Stimulated activated effector memory CD8-positive, alpha-beta T cell treated with anti-CD3 and anti-CD28 coated beads, Interleukin-12 subunit alpha, Interleukin-12 subunit beta, amount 100 ng/mL, for 72 hours (primary cell): ENCODE results near the gene BTBD9.
"Not testable (repeated sequence)": the region's sequence is repeated elsewhere in the genome, so short reads cannot be mapped to it uniquely, and the experiment has no call there.

Experiments used
- ATAC-seq: fragments of 150-1000 bp; cut with Tn5 transposase; 2 replicates; pipeline ENCODE4 v1.10.0; 2021
- DNase-seq, 2 donors: peaks; one replicate each; pipeline ENCODE4 v3.0.0; 2021 to 2022; ENCODE audit warnings: low spot score in 2 of 2
- H3K27ac Mint-ChIP-seq: one replicate; pipeline ENCODE4 v1.8.0; 2022; ENCODE audit warnings: mild to moderate bottlenecking, mixed read lengths
- H3K36me3 Mint-ChIP-seq: one replicate; pipeline ENCODE4 v1.8.0; 2022; ENCODE audit warnings: mild to moderate bottlenecking, mixed read lengths
- H3K4me1 Mint-ChIP-seq: one replicate; pipeline ENCODE4 v1.8.0; 2022; ENCODE audit warnings: mixed read lengths
- H3K4me3 Mint-ChIP-seq: one replicate; pipeline ENCODE4 v1.8.0; 2022; ENCODE audit warnings: mild to moderate bottlenecking, mixed read lengths
- H3K9me3 Mint-ChIP-seq: one replicate; pipeline ENCODE4 v1.8.0; 2022; ENCODE audit warnings: mixed read lengths

BTBD9 gene

GRCh38 chr6:38445336-38445735 lies 194.4 kb downstream of the BTBD9 start:
- no peak overlapping the region for H3K27ac Mint-ChIP-seq
- H3K9me3 Mint-ChIP-seq = peaks cover 2% of the 10 kb centered on the region
- ATAC-seq (no peak), DNase-seq (no peak)
- H3K36me3 Mint-ChIP-seq = no peaks in the 10 kb centered on the region
- H3K4me3 Mint-ChIP-seq = no peak overlapping the region
- peaks cover 26% of the 10 kb centered on the region for H3K4me1 Mint-ChIP-seq

- ATAC-seq = peak; percentile 94
- Mint-ChIP-seq H3K27ac (peak overlapping the region; percentile 2), H3K4me1 (peaks cover 32% of the 10 kb centered on the region), H3K9me3 (no peaks in the 10 kb centered on the region), H3K36me3 (no peaks in the 10 kb centered on the region), H3K4me3 (no peak overlapping the region)
- no peak for DNase-seq
These were observed 196.2 kb downstream of the BTBD9 start for GRCh38 chr6:38443352-38444144.

GRCh38 chr6:38438097-38438496 lies 201.6 kb downstream of the BTBD9 start:
- DNase-seq (no peak), ATAC-seq (no peak)
- Mint-ChIP-seq H3K36me3 (no peaks in the 10 kb centered on the region), H3K27ac (peak overlapping the region; percentile 39), H3K9me3 (no peaks in the 10 kb centered on the region), H3K4me3 (no peak overlapping the region), H3K4me1 (peaks cover 29% of the 10 kb centered on the region)

- no peaks in the 10 kb centered on the region for H3K9me3 Mint-ChIP-seq
- DNase-seq (no peak), ATAC-seq (peak; percentile 97)
- H3K4me3 Mint-ChIP-seq = no peak overlapping the region
- no peaks in the 10 kb centered on the region for H3K36me3 Mint-ChIP-seq
- peaks cover 40% of the 10 kb centered on the region for H3K4me1 Mint-ChIP-seq
- peak overlapping the region; percentile 39 for H3K27ac Mint-ChIP-seq
These were observed 202.8 kb downstream of the BTBD9 start for GRCh38 chr6:38436726-38437465.

GRCh38 chr6:38435330-38435729 lies 204.4 kb downstream of the BTBD9 start:
- H3K36me3 Mint-ChIP-seq = no peaks in the 10 kb centered on the region
- no peak overlapping the region for H3K27ac Mint-ChIP-seq
- DNase-seq = no peak
- ATAC-seq = no peak
- H3K9me3 Mint-ChIP-seq = no peaks in the 10 kb centered on the region
- peaks cover 50% of the 10 kb centered on the region for H3K4me1 Mint-ChIP-seq
- H3K4me3 Mint-ChIP-seq = no peak overlapping the region

- no peak overlapping the region for H3K27ac Mint-ChIP-seq
- DNase-seq = no peak
- H3K4me1 Mint-ChIP-seq = peaks cover 44% of the 10 kb centered on the region
- no peaks in the 10 kb centered on the region for H3K36me3 Mint-ChIP-seq
- ATAC-seq = no peak
- H3K9me3 Mint-ChIP-seq = no peaks in the 10 kb centered on the region
- H3K4me3 Mint-ChIP-seq = no peak overlapping the region
These were observed 205.7 kb downstream of the BTBD9 start for GRCh38 chr6:38434051-38434450.

- no peak overlapping the region for H3K4me3 Mint-ChIP-seq
- no peaks in the 10 kb centered on the region for H3K9me3 Mint-ChIP-seq
- DNase-seq (no peak), ATAC-seq (peak; percentile 80)
- peaks cover 37% of the 10 kb centered on the region for H3K4me1 Mint-ChIP-seq
- no peak overlapping the region for H3K27ac Mint-ChIP-seq
- no peaks in the 10 kb centered on the region for H3K36me3 Mint-ChIP-seq
These were observed 207.2 kb downstream of the BTBD9 start for GRCh38 chr6:38432479-38432878.

- Mint-ChIP-seq H3K36me3 (no peaks in the 10 kb centered on the region), H3K9me3 (no peaks in the 10 kb centered on the region), H3K27ac (no peak overlapping the region), H3K4me3 (no peak overlapping the region), H3K4me1 (peaks cover 33% of the 10 kb centered on the region)
- no peak for DNase-seq
- no peak for ATAC-seq
These were observed 207.7 kb downstream of the BTBD9 start for GRCh38 chr6:38432079-38432478.

- Mint-ChIP-seq H3K36me3 (no peaks in the 10 kb centered on the region), H3K27ac (no peak overlapping the region), H3K4me3 (no peak overlapping the region), H3K4me1 (peaks cover 27% of the 10 kb centered on the region), H3K9me3 (no peaks in the 10 kb centered on the region)
- DNase-seq (no peak), ATAC-seq (no peak)
These were observed 210.2 kb downstream of the BTBD9 start for GRCh38 chr6:38429546-38429945.

GRCh38 chr6:38427492-38428210 lies 212.1 kb downstream of the BTBD9 start:
- Mint-ChIP-seq H3K36me3 (no peaks in the 10 kb centered on the region), H3K27ac (no peak overlapping the region), H3K9me3 (no peaks in the 10 kb centered on the region), H3K4me1 (peaks cover 18% of the 10 kb centered on the region), H3K4me3 (no peak overlapping the region)
- ATAC-seq = no peak
- DNase-seq = no peak

- not testable (repeated sequence) for H3K4me3 Mint-ChIP-seq, H3K9me3 Mint-ChIP-seq, H3K4me1 Mint-ChIP-seq, ATAC-seq, H3K36me3 Mint-ChIP-seq, DNase-seq, H3K27ac Mint-ChIP-seq
These were observed 213.8 kb downstream of the BTBD9 start for GRCh38 chr6:38425788-38426488.

GRCh38 chr6:38423746-38424145 lies 216.0 kb downstream of the BTBD9 start:
- ATAC-seq (no peak), DNase-seq (no peak)
- Mint-ChIP-seq H3K36me3 (no peaks in the 10 kb centered on the region), H3K27ac (no peak overlapping the region), H3K4me3 (no peak overlapping the region), H3K4me1 (no peaks in the 10 kb centered on the region), H3K9me3 (no peaks in the 10 kb centered on the region)

GRCh38 chr6:38420207-38420606 lies 219.5 kb downstream of the BTBD9 start:
- ATAC-seq = no peak
- Mint-ChIP-seq H3K36me3 (no peaks in the 10 kb centered on the region), H3K4me3 (no peak overlapping the region), H3K4me1 (peaks cover 5% of the 10 kb centered on the region), H3K27ac (no peak overlapping the region), H3K9me3 (no peaks in the 10 kb centered on the region)
- no peak for DNase-seq

GRCh38 chr6:38417521-38417920 lies 222.2 kb downstream of the BTBD9 start:
- Mint-ChIP-seq H3K4me1 (peaks cover 20% of the 10 kb centered on the region), H3K9me3 (no peaks in the 10 kb centered on the region), H3K4me3 (no peak overlapping the region), H3K36me3 (no peaks in the 10 kb centered on the region), H3K27ac (no peak overlapping the region)
- ATAC-seq = no peak
- no peak for DNase-seq
